Uterus (tissue), 4 donors: Measurements from ENCODE around the gene CCDC152. TPM values are rescaled to one million over a fixed set of nuclear protein-coding genes. Genes with fewer than 3 reads are reported as not detected.
"Not testable (repeated sequence)": the region's sequence is repeated elsewhere in the genome, so short reads cannot be mapped to it uniquely, and the experiment has no call there.

Experiments used
- DNase-seq, 2 donors: peaks; one replicate each; pipeline ENCODE4 v3.0.0-alpha.2; 2019 to 2020
- H3K27ac ChIP-seq, 2 donors: fragments of 200-600 bp; sonication (generic); 1 replicate in 1 of 2; 2 replicates in 1 of 2; pipeline ENCODE4 v1.5.1; 2016 to 2018
- H3K27me3 ChIP-seq, 2 donors: fragments of 200-600 bp; sonication (generic); one replicate each; pipeline ENCODE4 v1.5.1; 2018 to 2019; ENCODE audit warnings: control low read depth in 1 of 2
- H3K36me3 ChIP-seq, 2 donors: fragments of 200-600 bp; sonication (generic); one replicate each; pipeline ENCODE4 v1.5.1; 2019; ENCODE audit warnings: control low read depth in 1 of 2
- H3K4me1 ChIP-seq, 2 donors: fragments of 200-600 bp; sonication (generic); one replicate each; pipeline ENCODE4 v1.5.1; 2018 to 2019; ENCODE audit warnings: control low read depth in 1 of 2
- H3K4me3 ChIP-seq, 2 donors: fragments of 200-600 bp; sonication (generic); 1 replicate in 1 of 2; 2 replicates in 1 of 2; pipeline ENCODE4 v1.5.1; 2018 to 2019; ENCODE audit warnings: mild to moderate bottlenecking in 1 of 2
- H3K9me3 ChIP-seq, 2 donors: fragments of 200-600 bp; sonication (generic); one replicate each; pipeline ENCODE4 v1.5.1; 2019; ENCODE audit warnings: control low read depth in 1 of 2
- CTCF ChIP-seq, 4 experiments: fragments of 200-600 bp in 2 of 4; fragments of 450-650 bp in 2 of 4; sonication (generic) in 2 of 4; IDR thresholded peaks; one replicate each; pipeline ENCODE4 v1.5.1; 2016 to 2019; ENCODE audit warnings: antibody characterized with exemption in 4 of 4, mild to moderate bottlenecking in 2 of 4, moderate library complexity in 1 of 4
- POLR2A ChIP-seq, 2 donors: fragments of 450-650 bp; IDR thresholded peaks; one replicate each; pipeline ENCODE4 v1.6.1; 2016; ENCODE audit warnings: antibody characterized with exemption in 2 of 2, mild to moderate bottlenecking in 1 of 2, moderate library complexity in 1 of 2
- intact Hi-C: fragments of 100-400 bp; cut with DNase I; formaldehyde crosslinking; loops from one replicate; pipeline ENCODE4 v1.15.1; 2023; ENCODE audit warnings: low total_unique reads
- total RNA-seq, 4 donors: library from RNA; depleted of rRNA in 3 of 4; stranded (reverse); fragments of >200 nt in 3 of 4; gene quantifications; one replicate each; pipeline versions ENCODE4 v1.1.0 to v1.2.4, GENCODE V29; 2014 to 2023
- donor health status: DM: yes; HTN: yes; CAD: no.

The CCDC152 gene
- total RNA-seq, 4 donors from 2014 or later, result 0.76 to 3.9 TPM; not detected in 2

GRCh38 chr5:42721484-42721883 lies 35.1 kb upstream of the CCDC152 start:
- Histone ChIP-seq H3K36me3 (no peaks in the 10 kb centered on the region), H3K27me3 (no peaks in the 10 kb centered on the region), H3K4me3 (no peak overlapping the region), H3K4me1 (no peaks in the 10 kb centered on the region), H3K9me3 (no peaks in the 10 kb centered on the region), H3K27ac (no peak overlapping the region)
- intact Hi-C loops, result no loop called here
- DNase-seq, result no peak
- no peak for TF ChIP-seq POLR2A (IDR thresholded peaks at IDR 0.05)
- no peak for TF ChIP-seq CTCF (IDR thresholded peaks at IDR 0.05)

- not testable (repeated sequence) for DNase-seq
Measured at GRCh38 chr5:42734531-42735058, 22.0 kb upstream of the CCDC152 start.

GRCh38 chr5:42740920-42741319 lies 15.7 kb upstream of the CCDC152 start:
- Histone ChIP-seq H3K4me1 (no peaks in the 10 kb centered on the region), H3K9me3 (no peaks in the 10 kb centered on the region), H3K27me3 (no peaks in the 10 kb centered on the region), H3K36me3 (no peaks in the 10 kb centered on the region), H3K4me3 (no peak overlapping the region), H3K27ac (no peak overlapping the region)
- DNase-seq, result no peak
- TF ChIP-seq CTCF (IDR thresholded peaks at IDR 0.05) (no peak), POLR2A (IDR thresholded peaks at IDR 0.05) (no peak)
- intact Hi-C loops, result no loop called here

More at GRCh38 chr5:42734531-42735058, 22.0 kb upstream of the CCDC152 start:
- H3K27ac ChIP-seq, H3K4me1 ChIP-seq, intact Hi-C loops, H3K27me3 ChIP-seq, H3K4me3 ChIP-seq, H3K36me3 ChIP-seq, H3K9me3 ChIP-seq: not testable (repeated sequence)

GRCh38 chr5:42745426-42745825 lies 11.2 kb upstream of the CCDC152 start:
- DNase-seq, result no peak
- Histone ChIP-seq H3K9me3 (no peaks in the 10 kb centered on the region), H3K4me1 (no peaks in the 10 kb centered on the region), H3K27me3 (no peaks in the 10 kb centered on the region), H3K36me3 (no peaks in the 10 kb centered on the region), H3K4me3 (no peak overlapping the region), H3K27ac (no peak overlapping the region)
- TF ChIP-seq POLR2A (IDR thresholded peaks at IDR 0.05) (no peak), CTCF (IDR thresholded peaks at IDR 0.05) (no peak)
- intact Hi-C loops, result no loop called here

GRCh38 chr5:42745856-42746255 lies 10.8 kb upstream of the CCDC152 start:
- intact Hi-C loops, result no loop called here
- Histone ChIP-seq H3K27me3 (no peaks in the 10 kb centered on the region), H3K36me3 (no peaks in the 10 kb centered on the region), H3K9me3 (no peaks in the 10 kb centered on the region), H3K27ac (no peak overlapping the region), H3K4me3 (no peak overlapping the region), H3K4me1 (no peaks in the 10 kb centered on the region)
- no peak for TF ChIP-seq CTCF (IDR thresholded peaks at IDR 0.05)
- no peak for TF ChIP-seq POLR2A (IDR thresholded peaks at IDR 0.05)
- no peak for DNase-seq

GRCh38 chr5:42749020-42749419 lies 7.6 kb upstream of the CCDC152 start:
- Histone ChIP-seq H3K36me3 (no peaks in the 10 kb centered on the region), H3K9me3 (no peaks in the 10 kb centered on the region), H3K27me3 (no peaks in the 10 kb centered on the region), H3K4me3 (no peak overlapping the region), H3K4me1 (no peaks in the 10 kb centered on the region), H3K27ac (no peak overlapping the region)
- no peak for DNase-seq
- no peak for TF ChIP-seq CTCF (IDR thresholded peaks at IDR 0.05)
- no peak for TF ChIP-seq POLR2A (IDR thresholded peaks at IDR 0.05)
- intact Hi-C loops, result no loop called here
